ENCODE results near the gene FAM78A.
A peak's percentile ranks its signal among the peaks of the same experiment; 100 is the strongest.
"Not testable (repeated sequence)": the region's sequence is repeated elsewhere in the genome, so short reads cannot be mapped to it uniquely, and the experiment has no call there.

Gene FAM78A

DNA sequence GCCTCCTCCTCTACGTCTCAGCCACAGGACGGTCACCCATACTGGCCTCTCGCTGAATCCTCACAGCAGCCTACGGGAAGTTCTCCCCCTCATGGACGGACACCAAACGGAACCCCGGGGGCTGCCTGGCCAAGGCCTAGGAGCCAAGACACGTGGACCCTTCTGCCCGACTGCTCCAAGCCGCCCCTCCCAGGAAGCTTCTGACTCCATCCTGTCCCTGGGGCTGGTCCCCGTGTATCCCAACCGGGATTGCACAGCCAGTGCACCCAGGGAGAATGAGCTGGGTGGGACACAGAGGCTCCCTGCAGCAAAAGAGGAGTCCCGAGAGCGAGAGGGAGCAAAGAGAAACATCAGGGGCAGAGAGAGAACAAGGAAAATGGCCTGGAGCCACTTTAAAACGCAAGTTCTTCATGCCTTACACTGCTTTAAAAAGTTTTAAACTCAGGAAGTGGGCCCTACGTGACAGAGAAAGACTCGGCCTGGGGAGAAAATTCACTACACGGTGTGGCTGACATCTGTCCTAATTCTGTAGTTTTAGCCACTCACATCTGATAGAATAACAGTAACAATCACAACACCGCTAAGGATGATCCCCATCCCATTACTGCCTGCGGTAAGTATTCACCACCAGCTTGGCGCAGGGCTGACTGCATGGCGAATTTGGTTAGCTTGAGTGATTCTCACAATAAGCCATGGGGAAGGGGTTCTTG, 3.0 kb downstream of the FAM78A start:
- in situ Hi-C loops (cut with MboI; ENCODE audit: low pct_unique_long_range_greater_than_20kb, low sequenced_read_pairs): no loop called here
- peak; percentile 63 for DNase-seq

DNA sequence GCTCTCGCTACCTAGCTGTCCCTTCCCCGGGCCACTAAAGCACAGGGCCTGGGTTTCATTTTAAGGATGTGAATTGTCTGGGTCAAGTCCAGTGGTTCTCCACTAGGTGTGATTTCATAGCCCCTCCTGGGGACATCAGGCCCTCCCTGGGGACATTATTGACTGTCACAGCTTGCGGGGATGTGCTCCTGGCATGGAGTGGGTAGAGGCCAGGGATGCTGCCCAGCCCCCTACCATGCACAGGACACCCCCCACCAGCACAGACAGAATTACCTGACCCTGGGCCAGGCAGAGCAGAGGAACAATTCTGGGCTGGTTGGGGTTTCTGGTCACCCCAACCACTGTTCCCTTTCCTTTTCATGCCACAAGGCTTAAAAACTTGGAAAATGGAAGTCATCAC, 4.1 kb downstream of the FAM78A start:
- DNase-seq: no peak

GRCh38 chr9:131271506-131271931, 4.8 kb downstream of the FAM78A start:
- in situ Hi-C loops (cut with MboI; ENCODE audit: low pct_unique_long_range_greater_than_20kb, low sequenced_read_pairs): no loop called here
- no peak for DNase-seq

More for the DNA sequence above, 4.1 kb downstream of the FAM78A start:
- in situ Hi-C loops (cut with MboI; ENCODE audit: low pct_unique_long_range_greater_than_20kb, low sequenced_read_pairs): no loop called here

- in situ Hi-C loops (cut with MboI; ENCODE audit: low pct_unique_long_range_greater_than_20kb, low sequenced_read_pairs); DNase-seq: not testable (repeated sequence)
Observed at GRCh38 chr9:131271016-131271273, 5.4 kb downstream of the FAM78A start.

- DNase-seq: peak; percentile 91
- in situ Hi-C loops (cut with MboI; ENCODE audit: low pct_unique_long_range_greater_than_20kb, low sequenced_read_pairs): no loop called here
Observed at GRCh38 chr9:131270171-131271015, 5.9 kb downstream of the FAM78A start.

DNA sequence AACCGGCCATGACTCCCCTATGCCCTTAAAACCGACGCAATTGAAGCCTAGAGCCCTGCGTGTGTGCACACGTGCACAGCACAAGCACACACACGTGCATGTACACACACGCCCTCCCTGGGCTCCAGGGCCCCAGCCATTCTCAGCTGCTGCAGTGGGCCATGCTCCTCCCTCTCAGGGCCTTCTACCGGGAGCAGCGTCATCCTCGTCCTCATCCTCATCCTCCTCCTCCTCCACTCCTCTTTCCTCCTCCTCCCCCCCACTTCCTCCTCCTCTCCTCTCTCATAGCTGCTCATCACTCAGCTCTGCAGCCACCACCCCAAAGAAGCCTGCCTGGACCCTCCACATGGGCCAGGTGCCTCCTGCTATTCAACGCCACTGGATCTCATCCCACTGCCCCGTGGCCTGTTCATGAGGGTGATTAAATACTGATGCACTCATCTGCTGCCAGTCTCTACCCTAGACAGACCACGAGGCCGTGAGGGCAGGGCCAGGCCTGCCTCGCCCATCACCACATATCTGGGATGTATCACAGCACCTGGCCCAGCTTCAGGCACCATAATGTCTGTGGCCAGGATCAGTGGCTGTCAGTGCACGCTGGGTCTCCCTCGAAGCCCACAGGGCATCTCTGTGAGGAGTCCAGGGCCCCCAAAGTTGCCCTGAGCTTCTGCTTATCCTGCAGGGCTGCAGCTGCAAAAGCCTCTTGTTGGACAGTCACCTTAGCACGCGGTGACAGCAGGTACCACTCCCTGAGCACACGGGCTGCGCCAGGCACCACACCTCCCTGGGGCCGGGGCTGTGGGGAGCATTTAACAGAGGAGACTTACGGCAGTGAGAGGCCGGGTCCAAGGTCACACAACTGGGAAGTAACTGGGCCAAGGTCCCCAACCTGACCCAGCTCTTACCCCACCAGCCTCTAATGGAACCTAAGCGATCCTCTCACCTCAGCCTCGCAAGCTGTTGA, 9.8 kb downstream of the FAM78A start:
- in situ Hi-C loops (cut with MboI; ENCODE audit: low pct_unique_long_range_greater_than_20kb, low sequenced_read_pairs): no loop called here

DNA sequence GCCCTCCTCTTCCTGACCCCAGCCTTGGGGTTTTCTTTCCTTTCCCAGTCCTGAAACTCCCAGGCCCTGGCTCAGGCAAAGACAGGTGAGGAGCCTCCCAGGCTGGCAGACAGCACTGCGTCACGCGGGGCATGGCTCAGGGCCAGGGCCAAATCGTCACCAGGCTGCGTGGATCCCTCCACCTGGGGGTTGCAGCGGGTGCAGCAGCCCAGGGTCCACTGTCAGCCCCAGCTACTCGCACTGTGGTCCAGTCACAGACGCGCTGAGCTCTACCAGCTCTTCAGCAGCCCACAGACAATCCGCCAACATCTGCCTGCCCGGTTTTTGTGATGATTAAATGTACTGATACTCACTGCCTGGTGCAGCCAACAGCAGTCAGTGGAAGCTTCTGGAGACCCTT, 12.1 kb downstream of the FAM78A start:
- in situ Hi-C loops (cut with MboI; ENCODE audit: low pct_unique_long_range_greater_than_20kb, low sequenced_read_pairs): no loop called here
- DNase-seq: no peak

More for the DNA sequence above, 9.8 kb downstream of the FAM78A start:
- DNase-seq: peak; percentile 50

- DNase-seq: no peak
- in situ Hi-C loops (cut with MboI; ENCODE audit: low pct_unique_long_range_greater_than_20kb, low sequenced_read_pairs): no loop called here
Observed at GRCh38 chr9:131263701-131264100, 12.6 kb downstream of the FAM78A start.

GRCh38 chr9:131263033-131263343, 13.3 kb downstream of the FAM78A start:
- DNase-seq; in situ Hi-C loops (cut with MboI; ENCODE audit: low pct_unique_long_range_greater_than_20kb, low sequenced_read_pairs): not testable (repeated sequence)

DNA sequence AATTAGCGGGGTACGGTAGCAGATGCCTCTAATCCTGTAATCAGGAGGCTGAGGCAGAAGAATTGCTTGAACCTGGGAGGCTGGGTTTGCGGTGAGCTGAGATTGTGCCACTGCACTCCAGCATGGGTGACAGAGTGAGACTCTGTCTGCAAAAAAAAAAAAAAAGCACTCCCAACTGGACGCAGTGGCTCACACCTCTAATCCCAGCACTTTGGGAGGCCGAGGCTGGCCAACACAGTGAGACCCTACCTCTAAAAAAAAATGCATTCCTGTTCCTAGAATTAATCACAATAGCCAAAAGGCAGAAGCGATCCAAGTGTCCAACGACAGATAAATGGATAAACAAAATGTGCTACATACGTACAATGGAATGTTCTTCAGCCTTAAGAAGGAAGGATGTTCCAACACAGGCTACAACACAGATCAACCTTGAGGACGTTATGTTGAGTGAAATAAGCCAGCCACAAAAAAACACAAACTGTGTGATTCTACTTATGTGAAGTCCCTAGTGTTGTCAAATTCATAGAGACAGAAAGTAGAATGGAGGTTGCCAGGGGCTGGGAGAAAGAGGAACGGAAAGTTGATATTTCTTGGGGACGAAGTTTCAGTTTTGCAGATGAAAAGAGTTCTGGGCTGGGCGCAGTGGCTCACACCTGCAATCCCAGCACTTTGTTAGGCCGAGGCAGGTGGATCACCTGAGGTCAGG, 13.8 kb downstream of the FAM78A start:
- in situ Hi-C loops (cut with MboI; ENCODE audit: low pct_unique_long_range_greater_than_20kb, low sequenced_read_pairs): no loop called here

GRCh38 chr9:131260751-131261452, 15.4 kb downstream of the FAM78A start:
- in situ Hi-C loops (cut with MboI; ENCODE audit: low pct_unique_long_range_greater_than_20kb, low sequenced_read_pairs): no loop called here
- no peak for DNase-seq

More for the DNA sequence above, 13.8 kb downstream of the FAM78A start:
- DNase-seq: no peak

GRCh38 chr9:131259916-131260597, 16.3 kb downstream of the FAM78A start:
- in situ Hi-C loops (cut with MboI; ENCODE audit: low pct_unique_long_range_greater_than_20kb, low sequenced_read_pairs): no loop called here
- DNase-seq: no peak

DNA sequence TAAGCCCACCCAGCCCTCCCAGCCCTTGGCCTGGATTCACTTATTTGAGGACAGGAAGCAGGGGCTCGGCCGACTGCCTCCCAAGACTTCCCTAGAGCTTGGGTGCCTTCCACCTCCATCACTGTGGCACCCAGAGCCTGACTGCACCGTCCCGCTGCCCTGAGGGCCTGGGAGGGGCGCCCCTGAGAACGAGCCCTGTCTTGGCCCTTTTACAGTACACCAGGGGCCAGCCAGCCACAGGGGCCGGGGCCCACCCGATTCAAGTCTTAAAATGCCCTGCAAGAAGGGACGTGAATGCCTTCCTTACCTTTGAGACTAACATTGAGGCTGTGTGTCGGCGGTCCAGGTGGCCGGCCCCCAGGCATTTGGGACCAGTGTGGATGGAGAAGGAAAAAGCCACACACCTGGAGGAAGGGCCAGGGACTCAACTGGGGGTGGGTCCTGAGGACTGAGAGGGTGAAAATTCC, 16.8 kb downstream of the FAM78A start:
- in situ Hi-C loops (cut with MboI; ENCODE audit: low pct_unique_long_range_greater_than_20kb, low sequenced_read_pairs): no loop called here
- DNase-seq: no peak

- no peak for DNase-seq
- in situ Hi-C loops (cut with MboI; ENCODE audit: low pct_unique_long_range_greater_than_20kb, low sequenced_read_pairs): no loop called here
Observed at GRCh38 chr9:131258698-131259431, 17.4 kb downstream of the FAM78A start.

- no peak for DNase-seq
- in situ Hi-C loops (cut with MboI; ENCODE audit: low pct_unique_long_range_greater_than_20kb, low sequenced_read_pairs): no loop called here
Observed at GRCh38 chr9:131258186-131258585, 18.1 kb downstream of the FAM78A start.

GRCh38 chr9:131257266-131258025, 18.9 kb downstream of the FAM78A start:
- no peak for DNase-seq
- in situ Hi-C loops (cut with MboI; ENCODE audit: low pct_unique_long_range_greater_than_20kb, low sequenced_read_pairs): no loop called here
